ENCODE measurements around the gene FAM98C.
"Not testable (repeated sequence)": the region's sequence is repeated elsewhere in the genome, so short reads cannot be mapped to it uniquely, and the experiment has no call there.

The FAM98C gene

DNA sequence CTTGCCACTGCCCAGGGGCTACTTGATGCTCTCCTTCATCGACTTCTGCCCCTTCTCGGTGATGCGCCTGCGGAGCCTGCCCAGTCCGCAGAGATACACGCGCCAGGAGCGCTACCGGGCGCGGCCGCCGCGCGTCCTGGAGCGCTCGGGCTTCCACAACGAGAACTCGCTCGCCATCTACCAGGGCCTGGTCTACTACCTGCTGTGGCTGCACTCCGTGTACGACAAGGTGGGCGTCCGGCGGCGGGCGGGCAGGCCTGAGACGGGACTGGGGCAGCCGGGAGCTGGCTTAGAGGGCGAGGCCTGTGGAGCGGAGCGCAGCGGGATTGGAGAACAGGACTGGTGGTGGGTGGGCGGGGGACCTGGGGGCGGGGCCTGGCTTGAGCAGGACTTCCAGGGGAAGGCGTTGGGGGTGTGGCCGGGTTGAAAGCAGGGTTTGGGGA lies 41.2 kb upstream of the FAM98C start:
- DNase-seq (ENCODE audit: extremely low read depth, low read depth): no peak
- TF ChIP-seq, protein P1, sequence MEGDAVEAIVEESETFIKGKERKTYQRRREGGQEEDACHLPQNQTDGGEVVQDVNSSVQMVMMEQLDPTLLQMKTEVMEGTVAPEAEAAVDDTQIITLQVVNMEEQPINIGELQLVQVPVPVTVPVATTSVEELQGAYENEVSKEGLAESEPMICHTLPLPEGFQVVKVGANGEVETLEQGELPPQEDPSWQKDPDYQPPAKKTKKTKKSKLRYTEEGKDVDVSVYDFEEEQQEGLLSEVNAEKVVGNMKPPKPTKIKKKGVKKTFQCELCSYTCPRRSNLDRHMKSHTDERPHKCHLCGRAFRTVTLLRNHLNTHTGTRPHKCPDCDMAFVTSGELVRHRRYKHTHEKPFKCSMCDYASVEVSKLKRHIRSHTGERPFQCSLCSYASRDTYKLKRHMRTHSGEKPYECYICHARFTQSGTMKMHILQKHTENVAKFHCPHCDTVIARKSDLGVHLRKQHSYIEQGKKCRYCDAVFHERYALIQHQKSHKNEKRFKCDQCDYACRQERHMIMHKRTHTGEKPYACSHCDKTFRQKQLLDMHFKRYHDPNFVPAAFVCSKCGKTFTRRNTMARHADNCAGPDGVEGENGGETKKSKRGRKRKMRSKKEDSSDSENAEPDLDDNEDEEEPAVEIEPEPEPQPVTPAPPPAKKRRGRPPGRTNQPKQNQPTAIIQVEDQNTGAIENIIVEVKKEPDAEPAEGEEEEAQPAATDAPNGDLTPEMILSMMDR (IDR thresholded peaks at IDR 0.05; ENCODE audit: low read depth, low read length): no peak; the same call in 1 of the 2 replicates

DNA sequence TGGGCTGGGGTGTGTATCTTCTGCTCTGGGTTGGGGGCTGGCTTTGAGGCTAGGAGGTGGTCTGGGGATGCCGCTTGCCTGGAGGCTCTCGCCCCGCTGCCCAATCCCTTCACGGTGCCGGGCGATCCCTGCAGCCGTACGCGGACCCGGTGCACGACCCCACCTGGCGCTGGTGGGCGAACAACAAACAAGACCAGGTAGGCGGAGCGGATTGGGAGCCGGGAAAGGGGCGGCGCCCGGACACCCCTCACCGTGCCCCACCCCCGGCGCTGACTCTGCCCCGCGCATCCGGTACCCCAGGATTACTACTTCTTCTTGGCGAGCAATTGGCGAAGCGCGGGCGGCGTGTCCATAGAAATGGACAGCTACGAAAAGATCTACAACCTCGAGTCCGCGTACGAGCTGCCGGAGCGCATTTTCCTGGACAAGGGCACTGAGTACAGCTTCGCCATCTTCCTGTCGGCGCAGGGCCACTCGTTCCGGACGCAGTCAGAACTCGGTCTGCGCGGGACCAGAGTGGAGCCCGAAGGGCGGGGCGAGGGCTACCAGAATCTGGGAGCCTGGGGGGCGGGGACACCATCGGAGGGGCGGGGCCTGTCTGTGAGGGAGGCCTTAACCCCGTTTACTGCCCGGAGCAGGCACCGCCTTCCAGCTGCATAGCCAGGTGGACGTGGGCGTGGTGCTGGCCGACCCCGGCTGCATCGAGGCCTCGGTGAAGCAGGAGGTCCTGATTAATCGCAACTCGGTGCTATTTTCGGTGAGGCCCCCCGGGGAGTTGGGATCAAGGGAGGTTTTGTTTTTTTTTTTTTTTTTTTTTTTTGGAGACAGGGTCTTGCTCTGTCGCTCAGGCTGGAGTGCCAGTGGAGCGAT lies 40.6 kb upstream of the FAM98C start:
- DNase-seq (ENCODE audit: extremely low read depth, low read depth): no peak
- TF ChIP-seq, protein P1 (IDR thresholded peaks at IDR 0.05; ENCODE audit: low read depth, low read length): no peak

DNA sequence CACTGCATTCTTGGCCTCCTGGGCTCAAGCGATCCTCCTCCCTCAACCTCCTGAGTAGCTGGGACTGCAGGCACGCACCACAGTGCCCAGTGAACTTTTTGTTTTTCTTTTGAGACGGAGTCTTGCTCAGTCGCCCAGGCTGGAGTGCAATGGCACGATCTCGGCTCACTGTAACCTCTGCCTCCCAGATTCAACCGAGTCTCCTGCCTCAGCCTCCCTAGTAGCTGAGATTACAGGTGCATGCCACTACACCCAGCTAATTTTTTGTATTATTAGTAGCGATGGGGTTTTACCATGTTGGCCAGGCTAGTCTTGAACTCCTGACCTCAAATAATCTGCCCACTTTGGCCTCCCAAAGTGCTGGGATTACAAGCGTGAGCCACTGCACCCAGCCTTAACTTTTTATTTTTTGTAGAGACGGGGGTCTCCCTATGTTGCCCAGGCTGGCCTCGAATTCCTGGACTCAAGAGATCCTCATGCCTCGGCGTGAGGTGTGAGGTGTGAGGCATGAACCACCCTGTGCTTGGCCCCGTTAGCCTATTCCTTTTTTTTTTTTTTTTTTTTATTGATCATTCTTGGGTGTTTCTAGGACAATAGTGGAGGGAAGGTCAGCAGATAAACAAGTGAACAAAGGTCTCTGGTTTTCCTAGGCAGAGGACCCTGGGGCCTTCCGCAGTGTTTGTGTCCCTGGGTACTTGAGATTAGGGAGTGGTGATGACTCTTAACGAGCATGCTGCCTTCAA lies 39.8 kb upstream of the FAM98C start:
- DNase-seq (ENCODE audit: extremely low read depth, low read depth): not testable (repeated sequence)

DNA sequence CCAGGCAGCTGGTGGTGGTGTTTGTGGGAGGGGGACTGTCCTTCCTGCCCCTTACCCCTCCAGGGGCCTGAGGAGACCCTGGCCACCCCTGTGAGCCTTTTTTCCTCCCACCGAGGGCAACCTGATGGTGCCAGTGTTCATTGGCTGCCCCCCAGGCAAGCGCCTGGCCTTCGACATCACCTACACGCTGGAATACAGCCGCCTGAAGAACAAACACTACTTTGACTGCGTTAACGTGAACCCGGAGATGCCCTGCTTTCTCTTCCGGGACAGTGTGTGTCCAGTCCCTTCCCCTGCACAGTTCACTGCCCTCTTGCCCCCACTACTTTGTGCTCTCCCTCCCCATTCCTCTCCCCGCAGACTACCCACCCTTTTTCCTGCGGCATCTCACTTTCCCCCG lies 35.9 kb upstream of the FAM98C start:
- TF ChIP-seq, protein P1 (IDR thresholded peaks at IDR 0.05; ENCODE audit: low read depth, low read length): no peak
- DNase-seq (ENCODE audit: extremely low read depth, low read depth): no peak

DNA sequence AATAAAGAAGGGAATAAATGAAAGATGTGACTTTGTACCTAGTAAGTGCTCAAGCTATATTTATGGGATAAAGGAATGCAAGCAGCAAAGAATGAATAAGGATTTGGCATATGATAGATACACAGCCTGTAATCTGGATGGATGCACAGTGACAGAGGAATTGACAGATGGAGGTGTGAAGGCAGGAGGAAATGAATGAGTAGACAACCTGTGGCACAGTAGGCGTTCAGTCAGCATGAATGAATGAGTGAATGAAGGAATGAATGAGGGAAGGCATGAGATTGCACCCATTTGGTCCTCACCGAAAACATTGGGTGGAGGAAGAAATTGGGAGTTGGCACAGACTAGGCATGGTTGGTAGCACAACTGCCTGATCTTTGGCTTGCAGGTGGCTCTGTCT lies 33.3 kb upstream of the FAM98C start:
- TF ChIP-seq, protein P1 (IDR thresholded peaks at IDR 0.05; ENCODE audit: low read depth, low read length): no peak
- no peak for DNase-seq (ENCODE audit: extremely low read depth, low read depth)

DNA sequence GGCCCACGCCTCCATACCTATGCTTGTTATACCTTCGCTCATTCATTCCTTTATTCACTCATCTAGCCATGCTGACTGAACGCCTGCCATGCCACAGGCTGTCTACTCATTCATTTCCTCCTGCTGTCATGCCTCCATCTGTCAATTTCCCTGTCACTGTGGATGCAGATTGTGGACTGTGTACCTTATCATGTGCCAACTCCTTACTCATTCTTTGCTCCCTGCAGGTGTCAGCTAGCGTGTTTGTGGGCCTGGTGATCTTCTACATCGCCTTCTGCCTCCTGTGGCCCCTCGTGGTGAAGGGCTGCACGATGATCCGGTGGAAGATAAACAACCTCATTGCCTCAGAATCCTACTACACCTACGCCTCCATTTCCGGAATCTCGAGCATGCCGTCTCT lies 32.6 kb upstream of the FAM98C start:
- TF ChIP-seq, protein P1 (IDR thresholded peaks at IDR 0.05; ENCODE audit: low read depth, low read length): no peak
- DNase-seq (ENCODE audit: extremely low read depth, low read depth): no peak

DNA sequence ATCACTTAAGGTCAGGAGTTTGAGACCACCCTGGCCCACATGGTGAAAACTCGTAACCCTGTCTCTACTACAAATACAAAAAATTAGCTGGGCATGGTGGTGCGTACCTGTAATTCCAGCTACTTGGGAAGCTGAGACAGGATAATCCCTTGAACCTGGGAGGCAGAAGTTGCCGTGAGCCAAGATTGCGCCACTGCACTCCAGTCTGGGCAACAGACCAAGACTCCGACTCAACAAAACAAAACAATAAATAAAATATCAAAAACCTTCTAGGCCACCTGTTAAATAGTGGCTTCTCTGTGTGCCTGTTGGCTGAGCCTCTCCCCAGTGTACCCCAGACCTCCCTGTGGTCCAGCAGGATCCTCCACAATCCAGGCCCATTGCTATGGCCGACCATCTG lies 31.8 kb upstream of the FAM98C start:
- DNase-seq (ENCODE audit: extremely low read depth, low read depth): no peak
- TF ChIP-seq, protein P1 (IDR thresholded peaks at IDR 0.05; ENCODE audit: low read depth, low read length): no peak

Data from AG09319 (cell line).